Endothelial cell of umbilical vein (primary cell): Measurements from ENCODE around the gene LACTB.

Experiments
- MAX ChIP-seq: IDR thresholded peaks from 2 replicates; pipeline ENCODE4 v1.6.1; 2011; ENCODE audit not compliant: insufficient read depth, insufficient read length
- POLR2A ChIP-seq: IDR thresholded peaks from 2 replicates; pipeline ENCODE4 v1.6.1; 2012; ENCODE audit warnings: low read depth, mild to moderate bottlenecking, control low read depth, low read length
- TF ChIP-seq, protein P1 (sequence below), 2 donors: IDR thresholded peaks; 1 replicate in 1 of 2; 2 replicates in 1 of 2; pipeline ENCODE4 v1.5.1; 2011; ENCODE audit warnings: low read length in 2 of 2, mild to moderate bottlenecking in 2 of 2, moderate library complexity in 2 of 2, control low read depth in 1 of 2, inconsistent platforms in 1 of 2, low read depth in 1 of 2; ENCODE audit not compliant: insufficient read depth in 1 of 2; ENCODE audit errors: extremely low read depth in 1 of 2

- TF ChIP-seq, protein P1, sequence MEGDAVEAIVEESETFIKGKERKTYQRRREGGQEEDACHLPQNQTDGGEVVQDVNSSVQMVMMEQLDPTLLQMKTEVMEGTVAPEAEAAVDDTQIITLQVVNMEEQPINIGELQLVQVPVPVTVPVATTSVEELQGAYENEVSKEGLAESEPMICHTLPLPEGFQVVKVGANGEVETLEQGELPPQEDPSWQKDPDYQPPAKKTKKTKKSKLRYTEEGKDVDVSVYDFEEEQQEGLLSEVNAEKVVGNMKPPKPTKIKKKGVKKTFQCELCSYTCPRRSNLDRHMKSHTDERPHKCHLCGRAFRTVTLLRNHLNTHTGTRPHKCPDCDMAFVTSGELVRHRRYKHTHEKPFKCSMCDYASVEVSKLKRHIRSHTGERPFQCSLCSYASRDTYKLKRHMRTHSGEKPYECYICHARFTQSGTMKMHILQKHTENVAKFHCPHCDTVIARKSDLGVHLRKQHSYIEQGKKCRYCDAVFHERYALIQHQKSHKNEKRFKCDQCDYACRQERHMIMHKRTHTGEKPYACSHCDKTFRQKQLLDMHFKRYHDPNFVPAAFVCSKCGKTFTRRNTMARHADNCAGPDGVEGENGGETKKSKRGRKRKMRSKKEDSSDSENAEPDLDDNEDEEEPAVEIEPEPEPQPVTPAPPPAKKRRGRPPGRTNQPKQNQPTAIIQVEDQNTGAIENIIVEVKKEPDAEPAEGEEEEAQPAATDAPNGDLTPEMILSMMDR (IDR thresholded peaks at IDR 0.05; ENCODE audit: extremely low read depth in 1 of 2, insufficient read depth in 1 of 2, low read depth in 1 of 2, low read length in 2 of 2) = no peak
- no peak for TF ChIP-seq POLR2A
- no peak for TF ChIP-seq MAX
Observed at GRCh38 chr15:63082366-63082765, 39.3 kb upstream of the LACTB start.
